Measurements from ENCODE around the gene METTL23. TPM values are rescaled to one million over a fixed set of nuclear protein-coding genes. Genes with fewer than 3 reads are reported as not detected.

The METTL23 gene
- total RNA-seq, 1 experiment from 2014 or later, result 58.7 TPM

GRCh38 chr17:76687298-76688164 is 39.1 kb upstream of the METTL23 start:
- Histone ChIP-seq H3K9me3 (ENCODE audit: low read length) (no peaks in the 10 kb centered on the region), H3K36me3 (ENCODE audit: low read depth, low read length) (no peaks in the 10 kb centered on the region), H3K9me2 (replicated peaks; ENCODE audit: low read length) (no peaks in the 10 kb centered on the region), H2AFZ (ENCODE audit: low read length) (no peak overlapping the region), H3K9ac (ENCODE audit: low read length) (no peak overlapping the region), H3K4me1 (ENCODE audit: insufficient read depth, low read length) (peaks cover 17% of the 10 kb centered on the region), H3K4me2 (ENCODE audit: low read length) (peak overlapping the region; percentile 58), H3K4me3 (ENCODE audit: low read length) (no peak overlapping the region; the same call in 1 of the 2 replicates), H3K27ac (ENCODE audit: low read length) (peak overlapping the region; percentile 80; the same call in 1 of the 2 replicates), H3K79me2 (ENCODE audit: low read length) (no peaks in the 10 kb centered on the region), H4K20me1 (ENCODE audit: low read length) (no peaks in the 10 kb centered on the region), H3F3A (ENCODE audit: low read length, unreplicated experiment) (no peaks in the 10 kb centered on the region), H3K27me3 (ENCODE audit: low read length) (no peaks in the 10 kb centered on the region)
- DNase-seq (no peak), ATAC-seq (no peak)
- ChIA-PET CTCF (no interaction called here), POLR2A (ENCODE audit: unreplicated experiment) (no interaction called here)
- no TSS peak for BruUV-seq (replicated peaks)
- TF ChIP-seq EZH2 (IDR thresholded peaks at IDR 0.05; ENCODE audit: low read length, unreplicated experiment), result no peak
- no peak for TF ChIP-seq EZH2phosphoT487 (IDR thresholded peaks at IDR 0.05; ENCODE audit: borderline replicate concordance, low read length)
- no peak for TF ChIP-seq CTCF (conservative IDR thresholded peaks at IDR 0.05; ENCODE audit: low read depth, low read length)
- intact Hi-C loops (cut with micrococcal nuclease), result loop anchor here (1.0 kb wide), 1 partner anchor 28 kb away; no protein-coding TSS in a partner anchor

- H3K79me2 ChIP-seq (ENCODE audit: low read length), result no peaks in the 10 kb centered on the region
- ATAC-seq (peak; percentile 71), DNase-seq (peak; percentile 58)
- no peaks in the 10 kb centered on the region for H3F3A ChIP-seq (ENCODE audit: low read length, unreplicated experiment)
- H4K20me1 ChIP-seq (ENCODE audit: low read length), result no peaks in the 10 kb centered on the region
- no peaks in the 10 kb centered on the region for H3K36me3 ChIP-seq (ENCODE audit: low read depth, low read length)
- peaks cover 17% of the 10 kb centered on the region for H3K4me1 ChIP-seq (ENCODE audit: insufficient read depth, low read length)
- no peaks in the 10 kb centered on the region for H3K27me3 ChIP-seq (ENCODE audit: low read length)
- intact Hi-C loops (cut with micrococcal nuclease), result loop anchor here (1.0 kb wide), 1 partner anchor 27 kb away; no protein-coding TSS in a partner anchor
- H3K9ac ChIP-seq (ENCODE audit: low read length), result peak overlapping the region; percentile 20; the same call in 1 of the 2 replicates
- POLR2A ChIA-PET (ENCODE audit: unreplicated experiment), result interaction anchor here (0.6 to 0.8 kb wide), 3 partner anchors 17 to 817 kb away, joined by 3 to 5 read pairs (median 4); no protein-coding TSS in a partner anchor
- H3K27ac ChIP-seq (ENCODE audit: low read length), result peak overlapping the region; percentile 80
- H3K9me2 ChIP-seq (replicated peaks; ENCODE audit: low read length), result no peaks in the 10 kb centered on the region
- TSS peak; percentile 44 for BruUV-seq (replicated peaks)
- H3K4me2 ChIP-seq (ENCODE audit: low read length), result peak overlapping the region; percentile 58
- H3K4me3 ChIP-seq (ENCODE audit: low read length), result peak overlapping the region; percentile 23; the same call in 1 of the 2 replicates
- H2AFZ ChIP-seq (ENCODE audit: low read length), result peak overlapping the region; percentile 34
- CTCF ChIA-PET, result interaction anchor here (0.9 to 1.1 kb wide), 3 partner anchors 29 to 165 kb away, joined by 3 to 5 read pairs (median 3); no protein-coding TSS in a partner anchor
- H3K9me3 ChIP-seq (ENCODE audit: low read length), result no peaks in the 10 kb centered on the region
- 0 out of 2 replicates have a peak, but pooled peaks have one; percentile 20 for TF ChIP-seq CTCF (conservative IDR thresholded peaks at IDR 0.05; ENCODE audit: low read depth, low read length)
- no peak for TF ChIP-seq EZH2phosphoT487 (IDR thresholded peaks at IDR 0.05; ENCODE audit: borderline replicate concordance, low read length)
- TF ChIP-seq EZH2 (IDR thresholded peaks at IDR 0.05; ENCODE audit: low read length, unreplicated experiment), result no peak
Observed at GRCh38 chr17:76688165-76688622, 38.4 kb upstream of the METTL23 start.
